GM12892 (cell line): Measurements from ENCODE around the gene RIMS4.
"Not testable (repeated sequence)": the region's sequence is repeated elsewhere in the genome, so short reads cannot be mapped to it uniquely, and the experiment has no call there.

Source experiments
- DNase-seq: peaks from one replicate; pipeline ENCODE4 v3.0.0; 2011; ENCODE audit not compliant: insufficient read length
- FAIRE-seq: peaks from 2 replicates; lab custom pipeline; 2011; peaks lifted over from hg19 to GRCh38; lab: Jason Lieb, UNC
- POLR2A ChIP-seq: IDR thresholded peaks from 2 replicates; pipeline ENCODE4 v1.6.1; 2011; ENCODE audit warnings: low read depth, low read length, control low read depth
- POLR2AphosphoS5 ChIP-seq: IDR thresholded peaks from 2 replicates; pipeline ENCODE4 v1.6.1; 2011; ENCODE audit warnings: low read depth, low read length, control low read depth
- TAF1 ChIP-seq: IDR thresholded peaks from 2 replicates; pipeline ENCODE4 v1.6.1; 2011; ENCODE audit warnings: low read depth, mild to moderate bottlenecking, control low read depth, low read length, borderline replicate concordance

The RIMS4 gene

GRCh38 chr20:44829688-44830087, 19.3 kb upstream of the RIMS4 start:
- FAIRE-seq: no peak
- DNase-seq: no peak
- TF ChIP-seq POLR2AphosphoS5 (no peak), POLR2A (no peak), TAF1 (no peak)

GRCh38 chr20:44828640-44829039, 18.3 kb upstream of the RIMS4 start:
- FAIRE-seq: no peak
- TF ChIP-seq TAF1 (no peak), POLR2A (no peak), POLR2AphosphoS5 (no peak)
- no peak for DNase-seq

- DNase-seq (no peak), FAIRE-seq (no peak)
- TF ChIP-seq POLR2AphosphoS5 (no peak), POLR2A (no peak), TAF1 (no peak)
These were observed 17.1 kb upstream of the RIMS4 start for GRCh38 chr20:44827401-44827800.

GRCh38 chr20:44821576-44821975, 11.2 kb upstream of the RIMS4 start:
- not testable (repeated sequence) for DNase-seq

GRCh38 chr20:44819936-44820335, 9.6 kb upstream of the RIMS4 start:
- no peak for TF ChIP-seq TAF1
- TF ChIP-seq POLR2A: no peak
- no peak for TF ChIP-seq POLR2AphosphoS5
- no peak for FAIRE-seq
- DNase-seq: no peak

More at GRCh38 chr20:44821576-44821975, 11.2 kb upstream of the RIMS4 start:
- not testable (repeated sequence) for FAIRE-seq

GRCh38 chr20:44817143-44817910, 7.0 kb upstream of the RIMS4 start:
- no peak for FAIRE-seq
- TF ChIP-seq POLR2AphosphoS5 (no peak), POLR2A (no peak), TAF1 (no peak)

GRCh38 chr20:44814937-44815336, 4.6 kb upstream of the RIMS4 start:
- TF ChIP-seq TAF1 (no peak), POLR2AphosphoS5 (no peak), POLR2A (no peak)
- FAIRE-seq (no peak), DNase-seq (no peak)

More at GRCh38 chr20:44817143-44817910, 7.0 kb upstream of the RIMS4 start:
- DNase-seq: no peak

GRCh38 chr20:44811150-44811685, 872 bp upstream of the RIMS4 start:
- DNase-seq (no peak), FAIRE-seq (no peak)
- TF ChIP-seq POLR2A: no peak
- no peak for TF ChIP-seq TAF1
- TF ChIP-seq POLR2AphosphoS5: no peak

GRCh38 chr20:44810061-44810390, 320 bp downstream of the RIMS4 start:
- no peak for TF ChIP-seq POLR2A
- no peak for TF ChIP-seq POLR2AphosphoS5
- no peak for TF ChIP-seq TAF1
- DNase-seq (no peak), FAIRE-seq (no peak)

- FAIRE-seq (no peak), DNase-seq (no peak)
- TF ChIP-seq POLR2A: no peak
- TF ChIP-seq POLR2AphosphoS5: no peak
- TF ChIP-seq TAF1: no peak
These were observed 826 bp downstream of the RIMS4 start for GRCh38 chr20:44809380-44810060.

- TF ChIP-seq POLR2A (no peak), TAF1 (no peak), POLR2AphosphoS5 (no peak)
- no peak for DNase-seq
- no peak for FAIRE-seq
These were observed 2.7 kb downstream of the RIMS4 start for GRCh38 chr20:44807684-44808056.

GRCh38 chr20:44807051-44807683, 3.2 kb downstream of the RIMS4 start:
- DNase-seq: no peak
- FAIRE-seq: no peak
- no peak for TF ChIP-seq POLR2AphosphoS5
- TF ChIP-seq TAF1: no peak
- TF ChIP-seq POLR2A: no peak

GRCh38 chr20:44805979-44806620, 4.2 kb downstream of the RIMS4 start:
- TF ChIP-seq TAF1: no peak
- FAIRE-seq (no peak), DNase-seq (no peak)
